HCT116 (cell line): ENCODE data around the gene DEFB112. TPM values are rescaled to one million over a fixed set of nuclear protein-coding genes. Genes with fewer than 3 reads are reported as not detected.

Source experiments
- ATAC-seq: fragments of 200-7000 bp; cut with Tn5 transposase; 2 replicates; pipeline ENCODE4 v1.9.1; 2020; ENCODE audit warnings: mild to moderate bottlenecking, moderate library complexity
- BruUV-seq: library from RNA; stranded (reverse); fragments of 400-500 nt; replicated peaks from 2 replicates; lab custom pipeline; 2021; lab: Mats Ljungman, UMichigan
- CTCF ChIA-PET: fragments of 300-600 bp; sonication (Branson Sonifier 250); formaldehyde crosslinking; loops from one replicate; lab custom pipeline; 2021; ENCODE audit warnings: antibody characterized with exemption; lab: Charles Lee
- POLR2A ChIA-PET: fragments of 300-600, 350-600 bp; sonication (Branson Sonifier 250); formaldehyde crosslinking; loops from one replicate; lab custom pipeline; 2021; ENCODE audit warnings: antibody characterized with exemption; lab: Charles Lee
- RAD21 ChIA-PET, 2 experiments: fragments of 300-600 bp; sonication (Branson Sonifier 250); formaldehyde crosslinking; loops; one replicate each; lab custom pipeline; 2023; ENCODE audit warnings: low total read pairs in 2 of 2; ENCODE audit not compliant: uncharacterized antibody in 2 of 2, unreplicated experiment in 2 of 2, low non-redundant PET in 1 of 2; lab: Charles Lee
- DNase-seq: peaks from one replicate; pipeline ENCODE4 v3.0.0-alpha.2; 2010; ENCODE audit warnings: low read depth, low spot score
- H2AFZ ChIP-seq: fragments of 200-600 bp; shearing (Covaris generic), sonication (generic); 2 replicates; pipeline ENCODE4 v1.6.1; 2017; ENCODE audit warnings: low read depth, mixed run types, mixed read lengths, antibody characterized with exemption, low read length; ENCODE audit not compliant: poor library complexity, severe bottlenecking
- H3K27ac ChIP-seq: 2 replicates; pipeline ENCODE4 v1.5.1; 2012; ENCODE audit warnings: low read depth, low read length
- H3K27me3 ChIP-seq: fragments of 200-600 bp; sonication (generic); 2 replicates; pipeline ENCODE4 v1.6.1; 2016; ENCODE audit warnings: mixed run types, low read length, mixed read lengths; ENCODE audit not compliant: insufficient read depth
- H3K36me3 ChIP-seq, 2 experiments: fragments of 200-500 bp in 1 of 2; fragments of 200-600 bp in 1 of 2; sonication (Bioruptor generic) in 1 of 2; sonication (generic) in 1 of 2; 2 replicates each; pipeline versions ENCODE4 v1.5.1 to v1.6.1; 2014 to 2016; ENCODE audit warnings: low read length in 2 of 2, inconsistent platforms in 1 of 2, mixed read lengths in 1 of 2, mixed run types in 1 of 2; ENCODE audit not compliant: insufficient read depth in 2 of 2, control insufficient read depth in 1 of 2
- H3K4me1 ChIP-seq, 2 experiments: fragments of 200-600 bp in 1 of 2; sonication (generic) in 1 of 2; 2 replicates each; pipeline versions ENCODE4 v1.5.1 to v1.6.1; 2012 to 2017; ENCODE audit warnings: low read length in 2 of 2, inconsistent platforms in 1 of 2, mild to moderate bottlenecking in 1 of 2, mixed read lengths in 1 of 2, mixed run types in 1 of 2, moderate library complexity in 1 of 2; ENCODE audit not compliant: insufficient read depth in 2 of 2, control insufficient read depth in 1 of 2
- H3K4me2 ChIP-seq: fragments of 200-600 bp; sonication (generic); 2 replicates; pipeline ENCODE4 v1.6.1; 2017; ENCODE audit warnings: mixed run types, low read length, mixed read lengths
- H3K4me3 ChIP-seq, 2 experiments: fragments of 200-600 bp in 1 of 2; sonication (generic) in 1 of 2; replicated peaks in 1 of 2; 2 replicates each; pipeline ENCODE4 v1.5.1; 2011 to 2016; ENCODE audit warnings: low read length in 2 of 2, control low read depth in 1 of 2, low read depth in 1 of 2, mild to moderate bottlenecking in 1 of 2, mixed read lengths in 1 of 2, mixed run types in 1 of 2
- H3K79me2 ChIP-seq: fragments of 200-600 bp; sonication (generic); 2 replicates; pipeline ENCODE4 v1.6.1; 2017; ENCODE audit warnings: mild to moderate bottlenecking, mixed run types, low read length, moderate library complexity, mixed read lengths; ENCODE audit not compliant: insufficient read depth
- H3K9ac ChIP-seq: fragments of 200-600 bp; sonication (generic); 2 replicates; pipeline ENCODE4 v1.6.1; 2016; ENCODE audit warnings: low read length, mixed read lengths
- H3K9me2 ChIP-seq: fragments of 200-600 bp; sonication (generic), shearing (Covaris generic); 2 replicates; pipeline ENCODE4 v1.6.1; 2017; ENCODE audit warnings: mixed run types, mild to moderate bottlenecking, moderate library complexity; ENCODE audit not compliant: insufficient read depth
- H3K9me3 ChIP-seq, 2 experiments: fragments of 200-500 bp in 1 of 2; fragments of 200-600 bp in 1 of 2; sonication (Bioruptor generic) in 1 of 2; sonication (generic) in 1 of 2; 2 replicates each; pipeline ENCODE4 v1.6.1; 2014 to 2017; ENCODE audit warnings: low read length in 2 of 2, mixed read lengths in 2 of 2, inconsistent platforms in 1 of 2, low read depth in 1 of 2, mild to moderate bottlenecking in 1 of 2, mixed run types in 1 of 2, moderate library complexity in 1 of 2; ENCODE audit not compliant: control insufficient read depth in 1 of 2, insufficient read depth in 1 of 2
- H4K20me1 ChIP-seq: fragments of 200-600 bp; sonication (generic), shearing (Covaris generic); 2 replicates; pipeline ENCODE4 v1.6.1; 2017; ENCODE audit warnings: mixed run types, mild to moderate bottlenecking, moderate library complexity; ENCODE audit not compliant: insufficient read depth
- CBX3 ChIP-seq: IDR thresholded peaks from 2 replicates; pipeline ENCODE4 v1.6.1; 2012; ENCODE audit warnings: low read depth
- CEBPB ChIP-seq: IDR thresholded peaks from 2 replicates; pipeline ENCODE4 v1.6.1; 2012; ENCODE audit warnings: low read depth
- EGR1 ChIP-seq: IDR thresholded peaks from 2 replicates; pipeline ENCODE4 v1.6.1; 2012; ENCODE audit warnings: low read depth
- ELF1 ChIP-seq: IDR thresholded peaks from 2 replicates; pipeline ENCODE4 v1.6.1; 2012; ENCODE audit warnings: low read depth, borderline replicate concordance
- EZH2 ChIP-seq: fragments of 200-600 bp; sonication (generic); IDR thresholded peaks from 2 replicates; pipeline ENCODE4 v1.6.1; 2017; ENCODE audit warnings: antibody characterized with exemption, mixed run types
- EZH2phosphoT487 ChIP-seq: fragments of 200-600 bp; IDR thresholded peaks from 2 replicates; pipeline ENCODE4 v1.6.1; 2018; ENCODE audit warnings: antibody characterized with exemption, borderline replicate concordance
- FOSL1 ChIP-seq: IDR thresholded peaks from 2 replicates; pipeline ENCODE4 v1.6.1; 2012; ENCODE audit warnings: low read depth
- JUND ChIP-seq: IDR thresholded peaks from 2 replicates; pipeline ENCODE4 v1.6.1; 2012
- POLR2A ChIP-seq: IDR thresholded peaks from 2 replicates; pipeline ENCODE4 v1.7.0; 2011; ENCODE audit warnings: borderline replicate concordance; ENCODE audit not compliant: insufficient read depth, insufficient read length; ENCODE audit errors: extremely low read depth
- POLR2AphosphoS5 ChIP-seq: IDR thresholded peaks from 2 replicates; pipeline ENCODE4 v1.6.1; 2011; ENCODE audit warnings: mild to moderate bottlenecking, low read depth, low read length, moderate library complexity
- RAD21 ChIP-seq: IDR thresholded peaks from 2 replicates; pipeline ENCODE4 v1.6.1; 2012; ENCODE audit warnings: low read depth, mild to moderate bottlenecking
- SIN3A ChIP-seq: IDR thresholded peaks from 2 replicates; pipeline ENCODE4 v1.6.1; 2012; ENCODE audit warnings: low read depth
- YY1 ChIP-seq: IDR thresholded peaks from 2 replicates; pipeline ENCODE4 v1.6.1; 2011; ENCODE audit warnings: low read length, low read depth, moderate library complexity, mild to moderate bottlenecking; ENCODE audit not compliant: insufficient replicate concordance; ENCODE audit errors: extremely low read depth
- ZNF274 ChIP-seq: fragments of 200-500 bp; sonication (Bioruptor generic); IDR thresholded peaks from 2 replicates; pipeline ENCODE4 v1.6.1; 2014; ENCODE audit warnings: mild to moderate bottlenecking, low read depth, low read length, inconsistent platforms
- intact Hi-C: fragments of 100-400 bp; cut with micrococcal nuclease; formaldehyde crosslinking; loops from 2 replicates; pipeline ENCODE4 v1.10.0; 2022
- total RNA-seq: library from RNA; stranded (reverse); gene quantifications from one replicate; pipeline ENCODE4 v1.2.1, GENCODE V29; 2021; ENCODE audit not compliant: unreplicated experiment
- TF ChIP-seq, protein P1 (sequence below), 3 experiments: fragments of 200-600 bp in 1 of 3; sonication (generic) in 1 of 3; IDR thresholded peaks in 2 of 3; conservative IDR thresholded peaks in 1 of 3; 2 replicates each; pipeline ENCODE4 v1.5.1; 2012 to 2017; ENCODE audit warnings: low read depth in 2 of 3, low read length in 2 of 3, antibody characterized with exemption in 1 of 3, borderline replicate concordance in 1 of 3, control low read depth in 1 of 3, mild to moderate bottlenecking in 1 of 3, mixed read lengths in 1 of 3, mixed run types in 1 of 3, moderate library complexity in 1 of 3; ENCODE audit not compliant: insufficient read depth in 1 of 3
- TF ChIP-seq, protein P2 (sequence below): IDR thresholded peaks from 2 replicates; pipeline ENCODE4 v1.6.1; 2012
- TF ChIP-seq, protein P3 (sequence below): IDR thresholded peaks from 2 replicates; pipeline ENCODE4 v1.6.1; 2012

DEFB112 gene
- total RNA-seq, 1 experiment from 2014 or later: not detected

DNA sequence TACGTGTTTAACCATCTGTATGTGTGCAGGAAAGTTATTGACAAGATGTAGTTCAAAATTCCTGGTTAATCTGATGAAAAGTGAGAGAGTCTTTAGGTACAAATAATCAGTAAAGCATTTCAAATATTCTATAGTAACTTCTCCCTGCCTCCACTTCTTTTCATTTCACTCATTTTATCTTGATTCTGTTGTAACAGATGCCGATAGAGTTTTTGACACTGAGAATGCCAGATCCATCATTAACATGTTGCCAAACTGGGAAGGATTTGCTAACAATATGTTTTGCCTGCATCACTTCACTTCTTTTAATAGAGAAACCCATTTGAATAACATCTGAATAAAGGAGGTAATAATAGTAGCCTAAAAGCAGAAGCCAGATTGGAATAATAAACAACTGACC, 20.4 kb upstream of the DEFB112 start:
- ChIA-PET CTCF (no interaction called here), POLR2A (no interaction called here), RAD21 (no interaction called here)
- no peak overlapping the region for H3K4me3 ChIP-seq
- H3K4me1 ChIP-seq: no peaks in the 10 kb centered on the region
- H3K4me2 ChIP-seq: no peak overlapping the region
- no peaks in the 10 kb centered on the region for H3K36me3 ChIP-seq
- no peak overlapping the region for H2AFZ ChIP-seq
- DNase-seq (no peak), ATAC-seq (no peak)
- no peaks in the 10 kb centered on the region for H3K79me2 ChIP-seq
- TF ChIP-seq CEBPB (no peak), RAD21 (no peak), ELF1 (no peak), EZH2phosphoT487 (no peak), EGR1 (no peak), ZNF274 (no peak), SIN3A (no peak), EZH2 (no peak), POLR2A (no peak), FOSL1 (no peak), JUND (no peak), POLR2AphosphoS5 (no peak), YY1 (no peak), CBX3 (no peak)
- TF ChIP-seq, protein P1, sequence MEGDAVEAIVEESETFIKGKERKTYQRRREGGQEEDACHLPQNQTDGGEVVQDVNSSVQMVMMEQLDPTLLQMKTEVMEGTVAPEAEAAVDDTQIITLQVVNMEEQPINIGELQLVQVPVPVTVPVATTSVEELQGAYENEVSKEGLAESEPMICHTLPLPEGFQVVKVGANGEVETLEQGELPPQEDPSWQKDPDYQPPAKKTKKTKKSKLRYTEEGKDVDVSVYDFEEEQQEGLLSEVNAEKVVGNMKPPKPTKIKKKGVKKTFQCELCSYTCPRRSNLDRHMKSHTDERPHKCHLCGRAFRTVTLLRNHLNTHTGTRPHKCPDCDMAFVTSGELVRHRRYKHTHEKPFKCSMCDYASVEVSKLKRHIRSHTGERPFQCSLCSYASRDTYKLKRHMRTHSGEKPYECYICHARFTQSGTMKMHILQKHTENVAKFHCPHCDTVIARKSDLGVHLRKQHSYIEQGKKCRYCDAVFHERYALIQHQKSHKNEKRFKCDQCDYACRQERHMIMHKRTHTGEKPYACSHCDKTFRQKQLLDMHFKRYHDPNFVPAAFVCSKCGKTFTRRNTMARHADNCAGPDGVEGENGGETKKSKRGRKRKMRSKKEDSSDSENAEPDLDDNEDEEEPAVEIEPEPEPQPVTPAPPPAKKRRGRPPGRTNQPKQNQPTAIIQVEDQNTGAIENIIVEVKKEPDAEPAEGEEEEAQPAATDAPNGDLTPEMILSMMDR (IDR thresholded peaks at IDR 0.05 in 2 of 3, conservative IDR thresholded peaks at IDR 0.05 in 1 of 3; ENCODE audit: borderline replicate concordance in 1 of 3, insufficient read depth in 1 of 3, low read depth in 2 of 3, low read length in 2 of 3): no peak
- TF ChIP-seq, protein P2, sequence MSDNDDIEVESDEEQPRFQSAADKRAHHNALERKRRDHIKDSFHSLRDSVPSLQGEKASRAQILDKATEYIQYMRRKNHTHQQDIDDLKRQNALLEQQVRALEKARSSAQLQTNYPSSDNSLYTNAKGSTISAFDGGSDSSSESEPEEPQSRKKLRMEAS: no peak
- TF ChIP-seq, protein P3, sequence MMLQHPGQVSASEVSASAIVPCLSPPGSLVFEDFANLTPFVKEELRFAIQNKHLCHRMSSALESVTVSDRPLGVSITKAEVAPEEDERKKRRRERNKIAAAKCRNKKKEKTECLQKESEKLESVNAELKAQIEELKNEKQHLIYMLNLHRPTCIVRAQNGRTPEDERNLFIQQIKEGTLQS: no peak
- H3K27me3 ChIP-seq: no peaks in the 10 kb centered on the region
- no peaks in the 10 kb centered on the region for H3K9me3 ChIP-seq
- no peak overlapping the region for H3K9ac ChIP-seq
- intact Hi-C loops: no loop called here
- no peaks in the 10 kb centered on the region; the same call in 1 of the 2 replicates for H4K20me1 ChIP-seq
- H3K27ac ChIP-seq: no peak overlapping the region
- H3K9me2 ChIP-seq: no peaks in the 10 kb centered on the region
- no TSS peak for BruUV-seq
